CD14-positive monocyte (primary cell): Measurements from ENCODE around the gene GLRA2. TPM values are rescaled to one million over a fixed set of nuclear protein-coding genes. Genes with fewer than 3 reads are reported as not detected.

Experiments
- DNase-seq, 3 donors: peaks; one replicate each; pipeline ENCODE4 v3.0.0-alpha.2; 2011 to 2022
- H2AFZ ChIP-seq: 2 replicates; pipeline ENCODE4 v1.6.0; 2012; ENCODE audit warnings: mild to moderate bottlenecking, low read depth, low read length, inconsistent platforms; ENCODE audit not compliant: insufficient read depth, poor library complexity, severe bottlenecking
- H3K27ac ChIP-seq, 2 donors: 1 replicate in 1 of 2; 2 replicates in 1 of 2; pipeline ENCODE4 v1.5.1; 2012 to 2013; ENCODE audit warnings: low read length in 2 of 2, control low read depth in 1 of 2, inconsistent platforms in 1 of 2, low read depth in 1 of 2, mild to moderate bottlenecking in 1 of 2
- H3K27me3 ChIP-seq, 2 donors: one replicate each; pipeline versions ENCODE4 v1.6.0 to v1.6.1; 2011 to 2013; ENCODE audit warnings: low read length in 2 of 2; ENCODE audit not compliant: control insufficient read depth in 2 of 2, insufficient read depth in 2 of 2
- H3K36me3 ChIP-seq, 2 donors: replicated peaks in 1 of 2; 1 replicate in 1 of 2; 2 replicates in 1 of 2; pipeline versions ENCODE4 v1.5.1 to v1.6.1; 2012 to 2013; ENCODE audit warnings: low read length in 2 of 2, control low read depth in 1 of 2, inconsistent platforms in 1 of 2, mild to moderate bottlenecking in 1 of 2; ENCODE audit not compliant: insufficient read depth in 2 of 2, control insufficient read depth in 1 of 2
- H3K4me1 ChIP-seq, 2 donors: 1 replicate in 1 of 2; 2 replicates in 1 of 2; pipeline versions ENCODE4 v1.5.1 to v1.6.1; 2012 to 2013; ENCODE audit warnings: low read length in 2 of 2, control low read depth in 1 of 2, inconsistent platforms in 1 of 2, mild to moderate bottlenecking in 1 of 2, moderate library complexity in 1 of 2; ENCODE audit not compliant: insufficient read depth in 2 of 2, control insufficient read depth in 1 of 2
- H3K4me2 ChIP-seq: replicated peaks from 2 replicates; pipeline ENCODE3; 2012; ENCODE audit warnings: low read length, moderate library complexity, mild to moderate bottlenecking; ENCODE audit not compliant: poor library complexity, severe bottlenecking; ENCODE audit errors: extremely low read depth
- H3K4me3 ChIP-seq, 3 experiments: fragments of 200-600 bp in 1 of 3; sonication (generic) in 1 of 3; replicated peaks in 1 of 3; 1 replicate in 2 of 3; 2 replicates in 1 of 3; pipeline ENCODE4 v1.5.1; 2011 to 2013; ENCODE audit warnings: low read length in 3 of 3, mild to moderate bottlenecking in 3 of 3, control low read depth in 2 of 3, low read depth in 2 of 3, inconsistent platforms in 1 of 3, moderate library complexity in 1 of 3
- H3K79me2 ChIP-seq: 2 replicates; pipeline ENCODE4 v1.6.0; 2012; ENCODE audit warnings: mild to moderate bottlenecking, control low read depth, inconsistent platforms, low read length, moderate library complexity; ENCODE audit not compliant: insufficient read depth
- H3K9ac ChIP-seq: 2 replicates; pipeline ENCODE4 v1.6.0; 2017; ENCODE audit warnings: low read length, mild to moderate bottlenecking; ENCODE audit not compliant: insufficient read depth, poor library complexity, severe bottlenecking
- H3K9me3 ChIP-seq, 2 donors: replicated peaks in 1 of 2; 1 replicate in 1 of 2; 2 replicates in 1 of 2; pipeline versions ENCODE4 v1.5.1 to v1.6.1; 2012 to 2013; ENCODE audit warnings: low read length in 2 of 2, control low read depth in 1 of 2; ENCODE audit not compliant: control insufficient read depth in 1 of 2, insufficient read depth in 1 of 2
- H4K20me1 ChIP-seq: 2 replicates; pipeline ENCODE4 v1.6.0; 2012; ENCODE audit warnings: mild to moderate bottlenecking, low read length, control low read depth, moderate library complexity; ENCODE audit not compliant: insufficient read depth
- H3K27ac Mint-ChIP-seq, 7 donors: one replicate each; pipeline ENCODE4 v1.8.0; 2020; ENCODE audit warnings: mild to moderate bottlenecking in 7 of 7, mixed read lengths in 7 of 7, moderate library complexity in 6 of 7, inconsistent platforms in 2 of 7
- H3K27me3 Mint-ChIP-seq, 3 donors: one replicate each; pipeline ENCODE4 v1.8.0; 2021 to 2022; ENCODE audit warnings: low read depth in 3 of 3, mild to moderate bottlenecking in 3 of 3, mixed read lengths in 3 of 3, moderate library complexity in 3 of 3, inconsistent platforms in 1 of 3
- H3K36me3 Mint-ChIP-seq, 2 donors: one replicate each; pipeline ENCODE4 v1.8.0; 2020; ENCODE audit warnings: mixed read lengths in 2 of 2, inconsistent platforms in 1 of 2, mild to moderate bottlenecking in 1 of 2
- H3K4me1 Mint-ChIP-seq: one replicate; pipeline ENCODE4 v1.8.0; 2020; ENCODE audit warnings: mild to moderate bottlenecking, mixed read lengths
- H3K4me3 Mint-ChIP-seq, 2 donors: one replicate each; pipeline ENCODE4 v1.8.0; 2020; ENCODE audit warnings: mild to moderate bottlenecking in 2 of 2, mixed read lengths in 2 of 2, moderate library complexity in 1 of 2
- H3K9me3 Mint-ChIP-seq, 7 donors: one replicate each; pipeline ENCODE4 v1.8.0; 2020 to 2022; ENCODE audit warnings: mixed read lengths in 7 of 7, mild to moderate bottlenecking in 6 of 7, moderate library complexity in 6 of 7, inconsistent platforms in 2 of 7
- CTCF ChIP-seq: fragments of 200-600 bp; IDR thresholded peaks from one replicate; pipeline ENCODE4 v1.8.0; 2022; ENCODE audit warnings: antibody characterized with exemption, mild to moderate bottlenecking
- WGBS: methylation state at CpG from one replicate; pipeline ENCODE4 v1.1.5; 2013; ENCODE audit warnings: missing lambda C conversion rate; ENCODE audit not compliant: insufficient coverage; 5-methylcytosine and 5-hydroxymethylcytosine counted together
- intact Hi-C, 2 donors: fragments of 100-400 bp; cut with micrococcal nuclease; formaldehyde crosslinking; loops; one replicate each; pipeline versions ENCODE4 v1.15.0 to v1.15.1; 2023
- polyA plus RNA-seq, 3 donors: library from polyadenylated mRNA; depleted of rRNA in 1 of 3; unstranded in 2 of 3; stranded (reverse) in 1 of 3; fragments of 300-500 nt in 2 of 3; fragments of >200 nt in 1 of 3; fragmentation: Illumina TruSeq in 2 of 3; gene quantifications; 1 replicate in 2 of 3; 2 replicates in 1 of 3; pipeline ENCODE4 v1.2.3, GENCODE V29; 2012 to 2021

GLRA2 gene
- polyA plus RNA-seq, 3 donors: not detected

- Mint-ChIP-seq H3K4me3 (no peak overlapping the region), H3K9me3 (no peaks in the 10 kb centered on the region), H3K27ac (no peak overlapping the region), H3K36me3 (no peaks in the 10 kb centered on the region), H3K4me1 (no peaks in the 10 kb centered on the region), H3K27me3 (peaks cover 0 to 3% (median 0%) of the 10 kb centered on the region in 3 donors)
- WGBS: 80% methylated on average over 1 of the region's 3 CpGs
- Histone ChIP-seq H3K4me1 (peaks cover 0 to 2% of the 10 kb centered on the region in 2 donors), H3K4me2 (no peak overlapping the region), H3K27me3 (no peaks in the 10 kb centered on the region), H3K79me2 (no peaks in the 10 kb centered on the region), H3K36me3 (no peaks in the 10 kb centered on the region), H4K20me1 (no peaks in the 10 kb centered on the region), H3K4me3 (no peak overlapping the region), H2AFZ (no peak overlapping the region), H3K9ac (no peak overlapping the region), H3K27ac (no peak overlapping the region), H3K9me3 (no peaks in the 10 kb centered on the region)
- intact Hi-C loops: no loop called here
- DNase-seq: no peak
- no peak for TF ChIP-seq CTCF
Measured at GRCh38 chrX:14491689-14492088, 37.6 kb upstream of the GLRA2 start.

- H3K27me3 Mint-ChIP-seq: peaks cover 0 to 2% (median 0%) of the 10 kb centered on the region in 3 donors
- peaks cover 7% of the 10 kb centered on the region for H3K4me1 Mint-ChIP-seq
- Histone ChIP-seq H3K9ac (peak overlapping the region; percentile 43), H3K4me3 (peak overlapping the region in 1 of 3 experiments; percentile 65), H3K4me1 (peaks cover 0 to 5% of the 10 kb centered on the region in 2 donors), H3K79me2 (no peaks in the 10 kb centered on the region), H3K9me3 (no peaks in the 10 kb centered on the region), H3K36me3 (no peaks in the 10 kb centered on the region), H3K4me2 (peak overlapping the region; percentile 55), H4K20me1 (no peaks in the 10 kb centered on the region), H3K27ac (peak overlapping the region in 1 of 2 donors; percentile 63), H2AFZ (peak overlapping the region; percentile 49), H3K27me3 (no peaks in the 10 kb centered on the region)
- H3K4me3 Mint-ChIP-seq: peak overlapping the region; percentile 76 to 92
- intact Hi-C loops: no loop called here
- peak overlapping the region in 2 of 7 donors; percentile 82 to 89 for H3K27ac Mint-ChIP-seq
- no peaks in the 10 kb centered on the region for H3K36me3 Mint-ChIP-seq
- TF ChIP-seq CTCF: no peak
- H3K9me3 Mint-ChIP-seq: peaks cover 0 to 2% (median 0%) of the 10 kb centered on the region in 7 donors
- no CpG with 5 or more reads among the region's 3 CpGs for WGBS
- no peak for DNase-seq
Measured at GRCh38 chrX:14496674-14497073, 32.7 kb upstream of the GLRA2 start.
